ENCODE measurements around the gene SLX9. TPM values are rescaled to one million over a fixed set of nuclear protein-coding genes. Genes with fewer than 3 reads are reported as not detected.

SLX9 gene
- total RNA-seq, 1 donor from 2014 or later: 38.8 TPM

DNA sequence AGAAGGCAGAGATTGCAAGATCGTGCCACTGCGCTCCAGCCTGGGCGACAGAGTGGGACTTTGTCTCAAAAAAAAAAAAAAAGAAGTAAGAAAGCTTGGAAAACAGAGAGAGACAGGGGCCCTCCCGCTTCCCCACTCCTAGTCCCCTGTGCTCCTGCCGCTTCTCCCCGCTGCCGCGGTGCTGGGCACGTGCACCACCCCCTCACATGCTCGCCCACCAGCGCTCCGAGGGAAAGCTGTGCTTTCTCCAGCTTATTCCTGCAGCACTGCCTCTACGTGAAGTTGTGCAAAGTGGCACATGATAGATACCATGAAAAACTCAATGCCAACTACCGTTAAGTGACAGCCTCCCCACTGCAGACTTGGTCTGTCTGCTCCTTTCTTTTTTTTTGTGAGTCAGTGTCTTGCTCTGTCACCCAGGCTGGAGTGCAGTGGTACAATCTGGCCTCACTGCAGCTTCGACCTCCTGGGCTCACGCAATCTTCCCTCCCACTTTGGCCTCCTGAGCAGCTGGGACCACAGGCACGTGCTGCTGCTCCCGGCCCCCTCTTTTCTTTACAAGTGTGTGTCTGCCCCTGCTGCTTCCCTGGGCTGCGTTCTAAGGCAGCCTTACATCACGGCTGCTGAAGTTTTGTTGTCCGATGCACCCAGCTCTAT, 15.4 kb downstream of the SLX9 start:
- no peak overlapping the region for H2AFZ ChIP-seq (ENCODE audit: low read depth, low read length)
- peaks cover 77% of the 10 kb centered on the region for H4K20me1 ChIP-seq (ENCODE audit: insufficient read depth, low read length)
- no peaks in the 10 kb centered on the region for H3K36me3 ChIP-seq (ENCODE audit: insufficient read depth, low read length)
- H3K27ac ChIP-seq (ENCODE audit: low read depth, low read length): no peak overlapping the region
- TF ChIP-seq EZH2 (IDR thresholded peaks at IDR 0.05; ENCODE audit: insufficient read depth, low read length): no peak
- TF ChIP-seq, protein P1, sequence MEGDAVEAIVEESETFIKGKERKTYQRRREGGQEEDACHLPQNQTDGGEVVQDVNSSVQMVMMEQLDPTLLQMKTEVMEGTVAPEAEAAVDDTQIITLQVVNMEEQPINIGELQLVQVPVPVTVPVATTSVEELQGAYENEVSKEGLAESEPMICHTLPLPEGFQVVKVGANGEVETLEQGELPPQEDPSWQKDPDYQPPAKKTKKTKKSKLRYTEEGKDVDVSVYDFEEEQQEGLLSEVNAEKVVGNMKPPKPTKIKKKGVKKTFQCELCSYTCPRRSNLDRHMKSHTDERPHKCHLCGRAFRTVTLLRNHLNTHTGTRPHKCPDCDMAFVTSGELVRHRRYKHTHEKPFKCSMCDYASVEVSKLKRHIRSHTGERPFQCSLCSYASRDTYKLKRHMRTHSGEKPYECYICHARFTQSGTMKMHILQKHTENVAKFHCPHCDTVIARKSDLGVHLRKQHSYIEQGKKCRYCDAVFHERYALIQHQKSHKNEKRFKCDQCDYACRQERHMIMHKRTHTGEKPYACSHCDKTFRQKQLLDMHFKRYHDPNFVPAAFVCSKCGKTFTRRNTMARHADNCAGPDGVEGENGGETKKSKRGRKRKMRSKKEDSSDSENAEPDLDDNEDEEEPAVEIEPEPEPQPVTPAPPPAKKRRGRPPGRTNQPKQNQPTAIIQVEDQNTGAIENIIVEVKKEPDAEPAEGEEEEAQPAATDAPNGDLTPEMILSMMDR (IDR thresholded peaks at IDR 0.05; ENCODE audit: insufficient read depth, low read depth, low read length): no peak
- DNase-seq (ENCODE audit: low read depth) (peak; percentile 22), FAIRE-seq (no peak)
- peak overlapping the region; percentile 27 for H3K4me2 ChIP-seq (ENCODE audit: low read length)
- H3K4me3 Mint-ChIP-seq (ENCODE audit: unreplicated experiment): peak overlapping the region; percentile 43
- peaks cover 21% of the 10 kb centered on the region for H3K4me1 Mint-ChIP-seq (ENCODE audit: low read depth, unreplicated experiment)
- H3K27ac Mint-ChIP-seq (ENCODE audit: unreplicated experiment): no peak overlapping the region
- no peak overlapping the region for H3K9ac ChIP-seq (ENCODE audit: low read length)
- H3K9me3 ChIP-seq (ENCODE audit: insufficient read depth, low read depth, low read length): no peaks in the 10 kb centered on the region
- H3K36me3 Mint-ChIP-seq (ENCODE audit: low read depth, unreplicated experiment): peaks cover 5% of the 10 kb centered on the region
- no peak overlapping the region for H3K4me3 ChIP-seq (ENCODE audit: insufficient read depth, low read depth, low read length)
- H3K27me3 ChIP-seq (ENCODE audit: insufficient read depth, low read length): no peaks in the 10 kb centered on the region
- peaks cover 27% of the 10 kb centered on the region for H3K4me1 ChIP-seq (ENCODE audit: insufficient read depth, low read length)
- no peaks in the 10 kb centered on the region for H3K27me3 Mint-ChIP-seq (ENCODE audit: low read depth, unreplicated experiment)
- no peaks in the 10 kb centered on the region for H3K9me3 Mint-ChIP-seq (ENCODE audit: unreplicated experiment)
- H3K79me2 ChIP-seq (ENCODE audit: insufficient read depth, low read length): peaks cover 79% of the 10 kb centered on the region

DNA sequence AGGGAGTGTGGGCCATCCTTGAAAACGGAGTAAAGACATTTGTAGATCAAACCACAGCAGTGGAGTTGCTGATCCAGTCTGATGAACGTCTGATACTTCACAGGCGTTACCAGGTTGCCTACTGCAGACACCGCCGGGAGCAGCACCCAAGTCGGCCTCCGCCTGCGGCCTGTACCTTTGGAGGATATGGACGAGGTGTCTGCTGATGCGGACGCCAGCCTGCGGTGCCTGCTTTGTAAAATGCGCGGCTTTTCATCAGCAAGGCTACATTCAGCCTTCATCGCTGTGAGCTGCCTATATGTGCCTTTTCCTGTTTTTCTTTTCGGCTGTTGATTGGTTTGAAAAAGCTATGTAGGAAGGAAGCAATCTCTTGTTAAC, 16.0 kb downstream of the SLX9 start:
- peaks cover 73% of the 10 kb centered on the region for H4K20me1 ChIP-seq (ENCODE audit: insufficient read depth, low read length)

More for the DNA sequence above, 16.0 kb downstream of the SLX9 start:
- H3K4me3 ChIP-seq (ENCODE audit: insufficient read depth, low read depth, low read length): no peak overlapping the region
- H3K79me2 ChIP-seq (ENCODE audit: insufficient read depth, low read length): peaks cover 75% of the 10 kb centered on the region
- Mint-ChIP-seq H3K4me1 (ENCODE audit: low read depth, unreplicated experiment) (peaks cover 26% of the 10 kb centered on the region), H3K27ac (ENCODE audit: unreplicated experiment) (no peak overlapping the region), H3K36me3 (ENCODE audit: low read depth, unreplicated experiment) (peaks cover 5% of the 10 kb centered on the region), H3K9me3 (ENCODE audit: unreplicated experiment) (no peaks in the 10 kb centered on the region), H3K4me3 (ENCODE audit: unreplicated experiment) (no peak overlapping the region), H3K27me3 (ENCODE audit: low read depth, unreplicated experiment) (no peaks in the 10 kb centered on the region)
- H3K4me1 ChIP-seq (ENCODE audit: insufficient read depth, low read length): peaks cover 27% of the 10 kb centered on the region
- no peak for DNase-seq (ENCODE audit: low read depth)
- FAIRE-seq: no peak
- no peaks in the 10 kb centered on the region for H3K36me3 ChIP-seq (ENCODE audit: insufficient read depth, low read length)
- no peak overlapping the region for H3K4me2 ChIP-seq (ENCODE audit: low read length)
- H3K27ac ChIP-seq (ENCODE audit: low read depth, low read length): no peak overlapping the region
- no peak overlapping the region for H3K9ac ChIP-seq (ENCODE audit: low read length)
- H3K27me3 ChIP-seq (ENCODE audit: insufficient read depth, low read length): no peaks in the 10 kb centered on the region
- no peak overlapping the region for H2AFZ ChIP-seq (ENCODE audit: low read depth, low read length)
- H3K9me3 ChIP-seq (ENCODE audit: insufficient read depth, low read depth, low read length): no peaks in the 10 kb centered on the region
- no peak for TF ChIP-seq EZH2 (IDR thresholded peaks at IDR 0.05; ENCODE audit: insufficient read depth, low read length)
- TF ChIP-seq, protein P1 (IDR thresholded peaks at IDR 0.05; ENCODE audit: insufficient read depth, low read depth, low read length): no peak

Measured in astrocyte (in vitro differentiated cells and primary cell).